Activated T-helper 1 cell treated with anti-CD3 and anti-CD28 coated beads, Interleukin-2, amount 50 U/mL, for 16 hours (primary cell): Measurements from ENCODE around the gene FAM110C.
"Not testable (repeated sequence)": the region's sequence is repeated elsewhere in the genome, so short reads cannot be mapped to it uniquely, and the experiment has no call there.

Experiments used
- DNase-seq, 2 donors: peaks; one replicate each; pipeline ENCODE4 v3.0.0-alpha.2; 2020; ENCODE audit warnings: low read depth in 1 of 2, low spot score in 1 of 2

FAM110C gene, protein sequence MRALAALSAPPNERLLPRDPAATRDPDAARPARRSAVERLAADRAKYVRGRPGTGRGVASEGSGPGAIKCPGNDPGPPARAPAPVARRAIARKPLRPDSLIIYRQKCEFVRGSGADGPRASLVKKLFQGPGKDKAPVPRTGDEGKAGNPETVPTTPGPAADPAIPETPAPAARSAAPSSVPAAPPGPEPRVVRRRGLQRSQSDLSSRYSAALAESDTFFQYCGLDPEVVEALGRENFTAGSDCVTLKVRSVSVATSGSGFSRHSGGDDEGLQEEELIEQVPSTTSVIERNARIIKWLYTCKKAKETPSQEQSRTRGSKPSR

DNA sequence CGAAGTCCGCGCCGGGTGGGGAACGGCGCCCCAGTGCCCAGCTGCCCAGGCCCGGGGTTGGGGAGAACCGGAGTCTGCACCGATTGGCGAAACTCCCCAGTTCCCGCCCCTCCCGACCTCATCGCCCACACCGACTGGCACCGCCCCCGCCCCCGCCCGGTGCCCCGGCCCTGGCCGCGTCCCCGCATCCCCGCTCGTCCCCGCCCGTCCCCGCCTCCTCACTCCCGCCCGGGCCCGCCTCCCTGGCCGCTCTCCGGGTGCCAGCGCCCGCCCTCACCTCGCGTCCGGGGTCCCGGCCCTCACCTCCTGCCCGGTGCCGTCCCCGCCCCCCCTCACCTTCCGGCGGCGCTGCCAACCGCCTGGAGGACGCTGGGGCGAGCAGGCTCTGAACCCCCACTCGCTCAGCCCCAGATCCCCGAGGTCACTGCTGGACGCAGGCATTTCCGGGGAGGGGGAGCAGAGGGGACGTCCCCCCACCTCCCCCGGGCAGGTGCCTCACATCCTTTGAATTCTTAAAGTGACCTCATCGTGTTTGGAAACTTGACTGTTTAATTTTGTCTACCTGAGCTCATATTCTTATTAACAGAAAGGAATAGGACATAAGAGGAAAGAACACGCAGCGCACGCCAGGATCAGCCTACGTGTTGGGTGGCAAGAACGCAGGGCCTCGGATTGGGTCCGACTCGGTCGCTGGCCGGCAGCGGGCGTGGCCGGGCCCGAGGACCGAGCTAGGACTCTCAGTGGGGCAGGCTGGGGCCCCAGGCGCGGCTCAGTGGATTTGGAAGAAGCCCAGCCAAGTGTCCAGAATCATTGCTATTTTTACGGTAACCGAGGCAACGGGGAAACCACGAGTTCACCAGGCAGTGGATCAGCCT lies at the start of gene FAM110C:
TSS of gene FAM110C (minus strand) at position 35 of the 875 bp plus-strand sequence. CDS start 120 bp downstream, outside the sequence.
- DNase-seq: peak in 1 of 2 donors; percentile 31

DNA sequence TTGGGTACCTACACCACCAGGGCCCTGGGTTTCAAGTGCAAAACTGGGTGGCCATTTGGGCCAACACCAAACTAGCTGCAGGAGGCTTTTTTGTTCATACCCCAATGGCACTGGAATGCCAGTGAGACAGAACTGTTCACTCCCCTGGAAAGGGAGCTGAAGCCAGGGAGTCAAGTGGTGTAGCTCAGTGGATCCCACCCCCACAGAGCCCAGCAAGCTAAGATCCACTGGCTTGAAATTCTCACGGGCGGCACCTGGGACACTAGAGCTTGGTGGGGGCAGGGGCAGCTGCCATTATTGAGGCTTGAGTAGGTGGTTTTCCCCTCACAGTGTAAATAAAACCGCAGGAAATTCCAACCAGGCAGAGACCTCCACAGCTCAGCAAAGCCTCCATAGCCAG lies 46.0 kb upstream of the FAM110C start:
- no peak for DNase-seq

DNA sequence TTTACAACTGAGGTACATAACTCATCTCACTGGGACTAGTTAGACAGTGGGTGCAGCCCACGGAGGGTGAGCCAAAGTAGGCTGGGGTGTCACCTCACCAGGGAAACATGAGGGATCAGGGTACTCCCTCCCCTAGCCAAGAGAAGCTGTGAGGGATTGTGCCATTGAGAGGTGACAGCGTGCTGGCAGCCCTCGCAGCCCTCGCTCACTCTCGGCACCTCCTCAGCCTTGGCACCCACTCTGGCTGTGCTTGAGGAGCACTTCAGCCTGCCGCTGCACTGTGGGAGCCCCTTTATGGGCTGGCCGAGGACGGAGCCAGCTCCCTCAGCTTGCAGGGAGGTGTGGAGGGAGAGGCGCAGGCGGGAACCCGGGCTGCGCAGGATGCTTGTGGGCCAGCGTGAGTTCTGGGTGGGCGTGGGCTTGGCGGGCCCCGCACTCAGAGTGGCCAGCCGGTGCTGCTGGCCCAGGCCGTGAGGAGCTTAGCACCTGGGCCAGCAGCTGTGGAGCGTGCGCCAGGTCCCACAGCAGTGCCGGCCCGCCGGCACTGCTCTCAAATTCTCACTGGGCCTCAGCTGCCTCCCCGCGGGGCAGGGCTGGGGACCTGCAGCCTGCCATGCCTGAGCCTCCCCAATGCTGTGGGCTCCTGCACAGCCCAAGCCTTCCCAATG lies 44.5 kb upstream of the FAM110C start:
- no peak for DNase-seq

DNA sequence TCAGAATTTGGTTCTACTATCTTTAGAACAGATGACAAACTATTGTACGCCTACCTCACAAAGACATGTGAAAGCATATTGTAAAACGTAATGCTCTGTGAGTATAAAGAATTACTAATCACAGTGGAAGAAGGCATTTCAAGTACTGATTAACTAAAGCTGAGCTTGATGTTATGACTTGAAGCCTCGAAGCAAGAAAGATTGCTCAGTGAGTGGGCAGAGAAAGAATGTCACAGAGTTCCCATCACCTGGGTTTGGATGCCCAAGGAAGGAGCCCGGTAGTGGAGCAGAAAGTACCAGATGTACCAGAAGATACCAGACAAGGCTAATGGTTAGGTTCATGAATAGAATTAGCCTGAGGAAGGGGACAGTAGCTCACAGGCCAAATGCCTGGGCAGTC lies 39.5 kb upstream of the FAM110C start:
- DNase-seq: no peak

DNA sequence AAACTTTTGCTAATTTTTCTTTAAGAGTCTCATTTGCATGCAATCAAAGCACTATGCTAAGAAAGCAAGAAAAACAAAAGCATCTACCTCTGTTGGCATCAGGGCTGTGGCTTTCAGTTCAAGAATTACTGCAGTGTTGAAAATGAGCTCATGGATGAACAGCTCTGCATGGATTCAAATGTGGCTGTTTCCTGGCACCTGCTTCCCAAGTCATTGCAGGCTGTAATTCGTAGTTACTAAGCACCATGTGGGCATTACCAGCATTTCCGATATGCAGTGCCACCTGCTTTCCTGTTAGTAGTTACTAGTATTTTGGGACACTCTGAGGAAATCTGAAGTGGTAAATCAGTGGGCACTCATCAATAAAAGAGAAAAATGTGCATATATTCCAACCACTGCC lies 37.8 kb upstream of the FAM110C start:
- no peak for DNase-seq

DNA sequence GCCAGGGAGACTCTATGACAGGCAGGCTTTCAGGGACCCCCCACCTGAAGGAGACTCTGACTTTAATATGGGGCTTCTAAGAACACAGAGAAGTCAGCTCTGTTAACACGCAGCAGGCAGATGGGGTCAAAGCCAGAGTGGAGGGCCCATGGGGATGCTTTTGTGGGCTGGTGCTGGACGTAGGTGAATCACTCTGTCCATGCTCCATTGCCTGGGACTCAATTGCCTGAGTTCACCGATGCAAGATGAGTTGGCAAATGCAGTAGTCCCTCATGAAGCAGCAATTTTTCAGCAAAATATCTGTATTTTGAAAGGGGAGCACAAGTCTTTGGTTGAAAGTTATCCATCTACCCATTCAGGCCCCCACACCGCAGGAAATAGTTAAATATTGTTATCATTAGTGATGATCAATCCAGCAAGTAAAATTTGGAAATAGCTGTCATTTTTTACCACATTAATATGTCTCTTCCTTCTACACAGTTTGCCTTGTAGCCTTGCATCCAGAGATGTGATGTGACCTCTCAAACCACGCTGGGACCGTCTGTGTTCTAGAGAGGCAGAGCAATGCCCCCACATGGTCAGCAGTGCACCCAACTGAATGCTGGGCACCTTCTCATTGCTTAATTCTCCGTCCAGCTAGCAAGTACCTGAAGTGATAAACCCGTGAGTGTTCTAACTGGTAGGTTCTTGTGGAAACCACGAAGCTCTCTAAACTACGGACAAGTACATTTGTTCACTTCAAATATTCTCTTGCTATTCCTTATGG lies 34.8 kb upstream of the FAM110C start:
- no peak for DNase-seq

DNA sequence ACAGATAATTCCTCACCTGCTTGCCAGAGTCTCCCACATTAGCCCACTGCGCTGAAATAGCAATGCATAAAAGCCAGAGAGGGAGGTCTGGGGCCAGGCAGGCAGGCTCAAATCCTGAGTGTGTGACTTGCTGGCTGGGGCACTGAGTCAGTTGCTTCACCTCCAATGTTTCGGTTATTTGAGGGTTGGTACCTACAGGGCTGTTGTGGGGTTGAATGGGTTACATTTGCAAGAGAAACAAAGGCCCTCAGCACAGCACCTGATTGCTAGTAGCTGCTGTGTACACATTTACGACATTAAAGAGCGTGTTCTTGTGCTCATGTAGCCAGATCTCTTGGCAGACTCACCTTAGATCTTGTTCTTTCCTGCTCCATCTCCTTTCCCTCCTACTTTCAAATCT lies 34.1 kb upstream of the FAM110C start:
- no peak for DNase-seq

DNA sequence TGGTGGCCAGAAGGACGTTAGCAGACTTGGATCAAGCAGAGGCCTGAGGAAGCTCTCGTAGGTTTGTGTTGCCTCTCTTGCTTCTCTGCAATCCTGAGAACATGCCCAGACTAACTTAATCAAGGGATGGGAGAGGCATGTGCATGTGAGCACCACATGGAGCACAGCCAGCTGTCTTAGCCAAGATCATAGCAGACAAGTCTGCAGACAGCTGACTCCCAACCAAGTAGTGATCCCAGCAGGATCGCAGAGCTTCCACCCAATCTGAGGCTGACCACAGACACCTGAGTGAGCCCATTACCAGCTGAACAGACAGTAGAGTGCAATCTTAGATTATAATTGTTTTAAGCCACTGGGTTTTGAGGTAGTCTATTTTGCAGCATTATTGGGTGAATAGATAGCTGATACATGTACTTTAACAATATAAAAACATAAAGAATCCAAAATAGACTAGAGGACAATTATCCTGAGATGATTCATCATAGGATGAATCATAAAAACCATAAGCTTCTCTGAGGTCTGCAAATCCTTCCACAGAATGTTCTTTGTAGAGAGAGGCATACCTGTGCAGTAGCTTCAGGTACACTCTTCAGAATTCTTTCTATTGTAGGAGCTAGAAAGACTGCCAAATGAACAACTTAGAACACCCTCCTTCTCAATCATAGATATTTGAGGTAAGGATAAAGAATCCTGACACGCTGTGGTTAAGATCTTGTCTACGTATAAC lies 25.2 kb upstream of the FAM110C start:
- no peak for DNase-seq

DNA sequence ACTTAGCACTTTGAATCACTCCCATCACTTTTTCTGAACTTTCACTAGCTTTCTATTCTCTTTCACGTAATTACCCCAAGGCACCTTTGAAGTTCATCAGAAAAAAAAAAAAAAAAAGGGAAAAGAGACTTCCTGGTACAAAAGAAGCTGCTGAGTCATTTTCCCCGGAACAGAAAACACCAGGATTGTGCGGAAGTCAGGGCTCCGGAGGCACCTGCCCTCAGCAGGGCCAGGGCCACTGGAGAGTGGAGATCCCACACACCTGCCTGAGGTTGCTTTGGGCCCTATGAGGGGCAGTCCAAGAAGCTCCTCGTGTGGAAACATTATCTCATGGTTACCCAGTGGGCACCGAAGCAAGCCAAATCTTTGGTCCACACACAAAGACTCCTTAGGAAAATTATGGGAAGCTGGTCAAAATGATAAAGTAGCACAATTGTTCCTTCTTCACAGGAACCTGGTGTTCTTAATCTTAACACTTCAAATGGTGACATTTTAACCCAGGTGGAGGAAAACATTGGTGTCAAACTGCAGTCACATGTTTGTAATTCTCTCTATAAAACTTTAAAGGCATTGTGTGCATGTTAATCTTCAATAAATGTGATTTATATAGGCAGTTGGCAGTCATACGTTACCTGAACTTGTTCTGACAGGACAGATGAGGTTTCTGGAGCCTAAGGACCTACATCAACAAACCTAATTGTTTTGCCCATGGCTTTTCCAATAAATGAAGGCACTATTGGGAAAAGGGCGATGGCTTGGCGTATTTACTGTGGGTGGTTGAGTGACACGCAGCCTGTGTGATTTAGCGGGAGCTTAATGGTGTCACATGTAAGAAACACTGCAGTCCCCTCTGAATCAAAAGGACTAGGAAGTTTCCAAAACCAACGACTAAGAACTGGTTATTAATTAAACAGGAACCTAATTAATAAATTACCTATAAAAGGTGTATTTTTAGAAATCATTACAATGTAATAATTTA lies 23.4 kb upstream of the FAM110C start:
- DNase-seq: no peak

DNA sequence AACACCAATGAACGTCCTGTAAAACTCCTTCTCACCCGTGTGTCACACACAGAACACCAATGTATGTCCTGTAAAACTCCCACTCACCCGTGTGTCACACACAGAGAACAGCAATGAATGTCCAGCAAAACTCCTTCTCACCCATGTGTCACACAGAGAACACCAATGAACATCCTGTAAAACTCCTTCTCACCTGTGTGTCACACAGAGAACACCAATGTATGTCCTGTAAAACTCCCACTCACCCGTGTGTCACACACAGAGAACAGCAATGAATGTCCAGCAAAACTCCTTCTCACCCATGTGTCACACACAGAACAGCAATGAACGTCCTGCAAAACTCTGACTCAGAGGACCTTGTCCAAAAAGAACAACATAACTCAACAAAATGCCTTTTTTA lies 22.3 kb upstream of the FAM110C start:
- DNase-seq: not testable (repeated sequence)

DNA sequence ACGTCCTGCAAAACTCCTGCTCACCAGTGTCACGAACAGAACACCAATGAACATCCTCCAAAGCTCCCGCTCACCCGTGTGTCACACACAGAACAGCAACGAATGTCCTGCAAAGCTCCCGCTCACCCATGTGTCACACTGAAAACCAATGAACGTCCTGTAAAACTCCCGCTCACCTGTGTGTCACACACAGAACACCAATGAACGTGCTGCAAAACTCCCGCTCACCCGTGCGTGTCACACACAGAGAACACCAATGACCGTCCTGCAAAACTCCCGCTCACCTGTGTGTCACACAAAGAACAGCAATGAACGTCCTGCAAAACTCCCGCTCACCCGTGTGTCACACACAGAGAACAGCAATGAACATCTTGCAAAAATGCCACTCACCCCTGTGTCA lies 20.5 kb upstream of the FAM110C start:
- no peak for DNase-seq

DNA sequence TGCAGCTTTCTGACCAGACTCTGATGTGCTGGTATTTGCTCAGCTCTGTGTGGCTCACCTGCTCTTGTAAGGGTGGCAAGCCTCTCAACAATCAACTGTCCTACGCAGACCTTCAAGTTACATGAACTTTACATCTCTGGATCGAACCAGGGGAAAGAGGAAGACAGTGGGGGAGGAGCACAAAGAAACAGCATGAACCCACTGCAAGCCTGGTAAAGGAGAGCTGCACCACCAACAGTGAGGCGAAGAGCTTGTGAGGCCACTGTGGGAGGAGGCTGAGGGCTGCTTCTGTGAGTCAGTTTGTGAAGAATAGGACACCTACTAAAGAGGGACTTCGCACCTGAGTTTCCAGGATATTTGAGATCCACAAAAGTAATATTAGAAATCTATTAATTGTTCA lies 18.8 kb upstream of the FAM110C start:
- DNase-seq: no peak

DNA sequence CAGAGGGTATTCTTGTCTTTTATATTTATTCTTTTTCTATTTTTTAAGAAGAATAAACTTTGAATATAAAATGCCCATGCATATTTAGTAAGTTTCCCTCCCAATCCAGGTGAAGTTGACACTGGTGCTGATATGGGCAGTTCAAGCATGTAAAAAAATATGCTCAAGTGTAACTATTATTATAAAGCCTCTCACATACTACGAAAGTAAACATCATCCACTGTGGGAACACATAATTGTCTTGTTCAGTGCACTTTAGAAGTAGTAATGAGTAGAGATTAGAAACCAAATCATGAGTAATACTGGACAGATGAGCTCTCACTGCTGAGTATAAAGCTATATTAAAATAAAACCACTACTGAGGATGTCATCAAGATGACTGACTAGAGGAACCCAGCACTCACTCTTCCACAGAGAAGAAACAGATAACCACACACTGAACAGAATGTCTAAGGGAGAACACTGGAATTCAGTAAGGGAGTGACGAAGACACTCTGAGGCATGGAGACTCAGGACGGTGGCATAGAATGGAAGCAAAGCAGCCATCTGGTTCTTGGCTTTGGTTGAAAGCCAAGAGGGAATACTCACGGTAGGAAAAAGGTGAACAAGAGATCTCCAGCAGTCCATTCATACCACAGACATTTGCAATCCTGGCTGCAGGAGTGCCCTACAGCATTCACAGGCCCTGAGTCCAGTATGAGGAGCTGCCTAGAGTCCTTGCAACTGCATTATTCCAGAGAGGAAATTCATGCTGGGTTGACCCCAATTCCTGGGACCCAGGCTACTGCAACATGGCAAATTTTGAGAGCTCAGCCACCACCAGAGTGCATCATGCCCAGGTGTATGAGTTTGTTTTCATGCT lies 9.5 kb upstream of the FAM110C start:
- DNase-seq: no peak

DNA sequence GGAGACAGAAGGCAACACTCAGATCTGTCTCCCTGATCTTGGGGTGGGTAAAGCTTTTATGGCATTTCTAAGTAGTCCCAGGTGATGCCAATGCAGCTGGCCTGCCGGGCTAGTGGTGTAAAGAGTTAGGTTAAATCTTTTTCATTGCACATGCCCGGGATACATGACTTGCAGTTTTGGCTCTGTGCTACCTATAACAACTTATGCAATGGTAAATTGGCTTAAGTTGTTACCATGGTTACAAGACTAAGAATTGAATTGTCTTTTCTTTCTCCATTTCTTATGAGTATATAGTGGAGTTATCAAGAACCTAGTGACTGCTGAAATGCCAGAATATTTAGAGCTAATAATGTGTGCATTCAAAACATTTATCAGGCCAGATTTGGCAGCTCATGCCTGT lies 5.3 kb upstream of the FAM110C start:
- DNase-seq: no peak

DNA sequence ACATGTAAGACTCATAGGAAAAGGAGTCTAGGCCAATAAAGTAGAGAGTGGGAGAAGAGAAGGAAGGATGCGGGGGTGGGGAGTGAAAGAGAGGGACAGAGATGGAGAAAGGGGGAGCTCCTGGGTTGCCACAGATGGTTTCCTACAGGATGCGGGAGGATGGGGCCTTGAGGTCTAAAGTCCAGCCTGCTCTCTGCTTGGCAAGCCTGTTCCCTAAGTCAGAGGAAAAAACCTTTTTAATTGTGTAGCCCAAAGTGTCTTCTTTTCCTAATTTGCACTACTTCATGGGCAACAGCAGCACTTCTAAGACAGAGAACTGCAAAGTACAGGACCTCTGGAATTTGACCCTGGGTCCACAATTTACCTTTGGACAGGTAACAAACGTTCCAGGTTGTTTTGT lies 1.4 kb upstream of the FAM110C start:
- no peak for DNase-seq

DNA sequence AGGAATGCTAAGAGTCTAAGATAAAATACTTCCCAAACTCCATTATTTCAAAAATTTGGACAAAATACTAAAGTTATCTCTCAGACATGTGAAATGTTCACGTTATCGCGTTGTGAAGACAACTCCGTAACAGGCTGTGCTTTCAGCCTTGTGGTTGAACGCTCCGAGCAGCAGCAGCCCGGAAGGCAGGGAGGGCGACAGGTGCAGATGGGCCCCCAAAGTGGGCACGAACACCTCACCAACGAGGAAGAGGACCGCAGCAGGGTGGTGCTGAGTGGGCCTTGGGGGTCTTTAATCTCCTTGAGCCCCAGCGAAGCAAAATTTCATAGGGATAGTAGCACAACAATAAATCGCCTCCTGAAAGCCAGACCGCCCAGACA lies 1.0 kb upstream of the FAM110C start:
- DNase-seq: no peak

DNA sequence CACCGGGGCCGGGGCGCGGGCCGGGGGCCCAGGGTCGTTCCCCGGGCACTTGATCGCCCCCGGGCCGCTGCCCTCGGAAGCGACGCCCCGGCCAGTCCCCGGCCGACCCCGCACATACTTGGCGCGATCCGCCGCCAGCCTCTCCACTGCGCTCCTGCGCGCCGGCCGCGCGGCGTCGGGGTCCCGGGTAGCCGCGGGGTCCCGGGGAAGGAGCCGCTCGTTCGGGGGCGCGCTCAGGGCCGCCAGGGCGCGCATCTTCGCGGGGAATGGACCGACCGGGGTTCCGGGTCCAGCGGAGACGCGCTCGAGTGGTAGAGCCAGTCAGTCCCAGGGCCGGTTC lies 204 bp downstream of the FAM110C start:
- DNase-seq: no peak

DNA sequence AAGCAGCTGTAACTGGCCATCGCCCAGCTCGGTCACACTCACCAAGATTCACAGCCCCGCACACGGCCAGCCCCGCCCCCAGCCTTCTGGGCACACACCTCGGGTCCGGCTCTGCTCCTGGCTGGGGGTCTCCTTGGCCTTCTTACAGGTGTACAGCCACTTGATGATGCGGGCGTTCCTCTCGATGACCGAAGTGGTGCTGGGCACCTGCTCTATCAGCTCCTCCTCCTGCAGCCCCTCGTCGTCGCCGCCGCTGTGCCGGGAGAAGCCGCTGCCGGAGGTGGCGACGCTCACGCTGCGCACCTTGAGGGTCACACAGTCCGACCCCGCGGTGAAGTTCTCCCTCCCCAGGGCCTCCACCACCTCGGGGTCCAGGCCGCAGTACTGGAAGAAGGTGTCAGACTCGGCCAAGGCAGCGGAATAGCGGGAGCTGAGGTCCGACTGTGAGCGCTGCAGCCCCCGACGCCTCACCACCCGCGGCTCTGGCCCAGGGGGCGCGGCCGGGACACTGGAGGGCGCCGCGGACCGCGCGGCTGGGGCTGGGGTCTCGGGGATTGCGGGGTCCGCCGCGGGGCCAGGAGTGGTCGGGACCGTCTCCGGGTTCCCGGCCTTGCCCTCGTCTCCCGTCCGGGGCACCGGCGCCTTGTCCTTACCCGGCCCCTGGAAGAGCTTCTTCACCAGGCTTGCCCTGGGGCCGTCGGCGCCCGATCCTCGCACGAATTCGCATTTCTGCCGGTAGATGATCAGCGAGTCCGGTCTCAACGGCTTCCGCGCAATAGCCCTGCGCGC lies 769 bp downstream of the FAM110C start:
- no peak for DNase-seq
